Measurements from ENCODE around the gene RBBP8NL. TPM values are rescaled to one million over a fixed set of nuclear protein-coding genes. Genes with fewer than 3 reads are reported as not detected.

Gene RBBP8NL
- total and polyA plus RNA-seq, 4 donors: under 0.01 to 0.14 TPM; not detected in 2

DNA sequence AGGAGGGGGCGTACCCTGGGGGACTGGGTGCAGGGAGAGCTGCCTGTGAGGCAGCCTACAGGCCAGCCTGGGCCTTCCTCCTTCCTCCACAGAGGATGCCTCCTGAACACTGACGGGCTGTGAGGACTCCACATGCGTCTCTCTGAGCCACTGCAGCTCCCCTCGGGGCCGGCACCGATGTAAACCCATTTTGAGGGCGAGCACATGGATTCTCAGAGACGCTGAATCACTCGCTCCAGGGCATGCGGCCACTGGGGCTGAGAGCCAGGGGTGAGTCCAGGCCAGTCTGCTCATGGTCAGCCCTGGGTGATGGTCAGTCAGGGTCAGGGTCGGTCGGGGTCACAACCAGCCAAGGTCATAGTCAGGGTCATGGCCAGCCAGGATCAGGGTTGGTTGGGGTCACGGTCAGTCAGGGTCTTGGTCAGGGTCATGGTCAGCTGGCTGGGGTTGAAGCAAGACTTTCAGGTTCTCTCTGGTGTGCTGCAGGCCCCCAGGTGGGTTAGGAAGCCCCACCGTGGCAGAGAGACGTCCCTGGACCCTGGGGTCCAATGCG is 14.7 kb upstream of the RBBP8NL start (continued):
- TF ChIP-seq HNF4A (conservative IDR thresholded peaks at IDR 0.05): no peak

DNA sequence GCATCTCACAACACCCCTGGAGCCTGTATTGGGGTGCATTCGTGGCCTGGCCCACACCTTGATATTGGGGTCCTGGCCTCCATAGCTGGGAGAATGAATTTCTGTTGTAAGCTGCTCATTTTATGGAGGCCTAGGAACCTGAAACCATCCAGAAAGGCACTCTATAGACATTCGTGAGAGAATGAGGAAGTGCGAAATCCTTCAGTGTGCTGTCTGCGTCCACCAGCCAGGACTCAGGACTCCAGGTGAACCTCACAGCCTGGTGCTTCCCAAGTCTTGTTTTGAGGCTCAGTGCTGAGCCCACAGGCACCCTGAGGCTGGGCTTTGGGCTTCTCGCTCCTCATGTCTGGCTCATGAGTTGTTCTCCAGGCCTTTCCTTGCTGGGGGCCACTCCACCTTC is 11.9 kb upstream of the RBBP8NL start:
- Histone ChIP-seq H3K36me3 (ENCODE audit: control insufficient read depth in 4 of 4, insufficient read depth in 3 of 4, low read depth in 1 of 4, low read length in 3 of 4) (no peaks in the 10 kb centered on the region), H3K27ac (ENCODE audit: low read depth in 1 of 2, low read length in 2 of 2) (no peak overlapping the region), H3K4me3 (ENCODE audit: low read depth in 1 of 3, low read length in 3 of 3) (no peak overlapping the region), H3K27me3 (ENCODE audit: control insufficient read depth in 4 of 4, insufficient read depth in 4 of 4, low read length in 3 of 4) (peaks cover 0 to 3% (median 1%) of the 10 kb centered on the region in 4 donors), H3K4me1 (ENCODE audit: control insufficient read depth in 4 of 4, insufficient read depth in 4 of 4, low read length in 3 of 4) (no peaks in the 10 kb centered on the region), H3K9ac (ENCODE audit: low read depth in 1 of 2, low read length in 2 of 2) (no peak overlapping the region), H3K9me3 (ENCODE audit: control insufficient read depth in 4 of 4, low read length in 3 of 4) (no peaks in the 10 kb centered on the region)
- DNase-seq (ENCODE audit: low spot score): no peak
- WGBS: 74% methylated on average over 5 of the region's 5 CpGs
- TF ChIP-seq, protein P1, sequence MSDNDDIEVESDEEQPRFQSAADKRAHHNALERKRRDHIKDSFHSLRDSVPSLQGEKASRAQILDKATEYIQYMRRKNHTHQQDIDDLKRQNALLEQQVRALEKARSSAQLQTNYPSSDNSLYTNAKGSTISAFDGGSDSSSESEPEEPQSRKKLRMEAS (IDR thresholded peaks at IDR 0.05): no peak
- TF ChIP-seq, protein P2, sequence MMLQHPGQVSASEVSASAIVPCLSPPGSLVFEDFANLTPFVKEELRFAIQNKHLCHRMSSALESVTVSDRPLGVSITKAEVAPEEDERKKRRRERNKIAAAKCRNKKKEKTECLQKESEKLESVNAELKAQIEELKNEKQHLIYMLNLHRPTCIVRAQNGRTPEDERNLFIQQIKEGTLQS (IDR thresholded peaks at IDR 0.05): no peak
- TF ChIP-seq RXRA (IDR thresholded peaks at IDR 0.05): no peak
- no peak for TF ChIP-seq GABPA (IDR thresholded peaks at IDR 0.05 in 1 of 2, conservative IDR thresholded peaks at IDR 0.05 in 1 of 2)
- TF ChIP-seq, protein P3, sequence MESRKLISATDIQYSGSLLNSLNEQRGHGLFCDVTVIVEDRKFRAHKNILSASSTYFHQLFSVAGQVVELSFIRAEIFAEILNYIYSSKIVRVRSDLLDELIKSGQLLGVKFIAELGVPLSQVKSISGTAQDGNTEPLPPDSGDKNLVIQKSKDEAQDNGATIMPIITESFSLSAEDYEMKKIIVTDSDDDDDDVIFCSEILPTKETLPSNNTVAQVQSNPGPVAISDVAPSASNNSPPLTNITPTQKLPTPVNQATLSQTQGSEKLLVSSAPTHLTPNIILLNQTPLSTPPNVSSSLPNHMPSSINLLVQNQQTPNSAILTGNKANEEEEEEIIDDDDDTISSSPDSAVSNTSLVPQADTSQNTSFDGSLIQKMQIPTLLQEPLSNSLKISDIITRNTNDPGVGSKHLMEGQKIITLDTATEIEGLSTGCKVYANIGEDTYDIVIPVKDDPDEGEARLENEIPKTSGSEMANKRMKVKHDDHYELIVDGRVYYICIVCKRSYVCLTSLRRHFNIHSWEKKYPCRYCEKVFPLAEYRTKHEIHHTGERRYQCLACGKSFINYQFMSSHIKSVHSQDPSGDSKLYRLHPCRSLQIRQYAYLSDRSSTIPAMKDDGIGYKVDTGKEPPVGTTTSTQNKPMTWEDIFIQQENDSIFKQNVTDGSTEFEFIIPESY (IDR thresholded peaks at IDR 0.05): no peak
- no peak for TF ChIP-seq FOXA1 (IDR thresholded peaks at IDR 0.05)
- TF ChIP-seq JUND (IDR thresholded peaks at IDR 0.05): no peak
- TF ChIP-seq HNF4G (IDR thresholded peaks at IDR 0.05): no peak
- TF ChIP-seq, protein P4, sequence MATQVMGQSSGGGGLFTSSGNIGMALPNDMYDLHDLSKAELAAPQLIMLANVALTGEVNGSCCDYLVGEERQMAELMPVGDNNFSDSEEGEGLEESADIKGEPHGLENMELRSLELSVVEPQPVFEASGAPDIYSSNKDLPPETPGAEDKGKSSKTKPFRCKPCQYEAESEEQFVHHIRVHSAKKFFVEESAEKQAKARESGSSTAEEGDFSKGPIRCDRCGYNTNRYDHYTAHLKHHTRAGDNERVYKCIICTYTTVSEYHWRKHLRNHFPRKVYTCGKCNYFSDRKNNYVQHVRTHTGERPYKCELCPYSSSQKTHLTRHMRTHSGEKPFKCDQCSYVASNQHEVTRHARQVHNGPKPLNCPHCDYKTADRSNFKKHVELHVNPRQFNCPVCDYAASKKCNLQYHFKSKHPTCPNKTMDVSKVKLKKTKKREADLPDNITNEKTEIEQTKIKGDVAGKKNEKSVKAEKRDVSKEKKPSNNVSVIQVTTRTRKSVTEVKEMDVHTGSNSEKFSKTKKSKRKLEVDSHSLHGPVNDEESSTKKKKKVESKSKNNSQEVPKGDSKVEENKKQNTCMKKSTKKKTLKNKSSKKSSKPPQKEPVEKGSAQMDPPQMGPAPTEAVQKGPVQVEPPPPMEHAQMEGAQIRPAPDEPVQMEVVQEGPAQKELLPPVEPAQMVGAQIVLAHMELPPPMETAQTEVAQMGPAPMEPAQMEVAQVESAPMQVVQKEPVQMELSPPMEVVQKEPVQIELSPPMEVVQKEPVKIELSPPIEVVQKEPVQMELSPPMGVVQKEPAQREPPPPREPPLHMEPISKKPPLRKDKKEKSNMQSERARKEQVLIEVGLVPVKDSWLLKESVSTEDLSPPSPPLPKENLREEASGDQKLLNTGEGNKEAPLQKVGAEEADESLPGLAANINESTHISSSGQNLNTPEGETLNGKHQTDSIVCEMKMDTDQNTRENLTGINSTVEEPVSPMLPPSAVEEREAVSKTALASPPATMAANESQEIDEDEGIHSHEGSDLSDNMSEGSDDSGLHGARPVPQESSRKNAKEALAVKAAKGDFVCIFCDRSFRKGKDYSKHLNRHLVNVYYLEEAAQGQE (IDR thresholded peaks at IDR 0.05): no peak
- TF ChIP-seq, protein P5, sequence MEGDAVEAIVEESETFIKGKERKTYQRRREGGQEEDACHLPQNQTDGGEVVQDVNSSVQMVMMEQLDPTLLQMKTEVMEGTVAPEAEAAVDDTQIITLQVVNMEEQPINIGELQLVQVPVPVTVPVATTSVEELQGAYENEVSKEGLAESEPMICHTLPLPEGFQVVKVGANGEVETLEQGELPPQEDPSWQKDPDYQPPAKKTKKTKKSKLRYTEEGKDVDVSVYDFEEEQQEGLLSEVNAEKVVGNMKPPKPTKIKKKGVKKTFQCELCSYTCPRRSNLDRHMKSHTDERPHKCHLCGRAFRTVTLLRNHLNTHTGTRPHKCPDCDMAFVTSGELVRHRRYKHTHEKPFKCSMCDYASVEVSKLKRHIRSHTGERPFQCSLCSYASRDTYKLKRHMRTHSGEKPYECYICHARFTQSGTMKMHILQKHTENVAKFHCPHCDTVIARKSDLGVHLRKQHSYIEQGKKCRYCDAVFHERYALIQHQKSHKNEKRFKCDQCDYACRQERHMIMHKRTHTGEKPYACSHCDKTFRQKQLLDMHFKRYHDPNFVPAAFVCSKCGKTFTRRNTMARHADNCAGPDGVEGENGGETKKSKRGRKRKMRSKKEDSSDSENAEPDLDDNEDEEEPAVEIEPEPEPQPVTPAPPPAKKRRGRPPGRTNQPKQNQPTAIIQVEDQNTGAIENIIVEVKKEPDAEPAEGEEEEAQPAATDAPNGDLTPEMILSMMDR (IDR thresholded peaks at IDR 0.05; ENCODE audit: low read depth, low read length, missing input control): no peak
- no peak for TF ChIP-seq TAF1 (conservative IDR thresholded peaks at IDR 0.05)
- no peak for TF ChIP-seq RAD21 (IDR thresholded peaks at IDR 0.05)
- no peak for TF ChIP-seq YY1 (IDR thresholded peaks at IDR 0.05)
- TF ChIP-seq SP1 (IDR thresholded peaks at IDR 0.05): no peak
- no peak for TF ChIP-seq HNF4A (conservative IDR thresholded peaks at IDR 0.05)
